Measurements from ENCODE around the gene SUCLG2. TPM values are rescaled to one million over a fixed set of nuclear protein-coding genes. Genes with fewer than 3 reads are reported as not detected.

SUCLG2 gene
- total RNA-seq, 1 donor from 2014 or later = 63.6 TPM

GRCh38 chr3:67484085-67484484 lies 170.3 kb downstream of the SUCLG2 start:
- Histone ChIP-seq H3F3A (ENCODE audit: low read depth) (no peaks in the 10 kb centered on the region), H3K9me3 (ENCODE audit: low read depth) (no peaks in the 10 kb centered on the region), H3K27ac (no peak overlapping the region), H2AFZ (replicated peaks) (no peak overlapping the region), H3K4me3 (no peak overlapping the region), H4K20me1 (ENCODE audit: low read depth) (no peaks in the 10 kb centered on the region), H3K9ac (no peak overlapping the region), H3K36me3 (no peaks in the 10 kb centered on the region), H3K4me2 (no peak overlapping the region), H3K4me1 (no peaks in the 10 kb centered on the region), H3K79me2 (ENCODE audit: low read depth) (no peaks in the 10 kb centered on the region), H3K27me3 (no peaks in the 10 kb centered on the region)
- TF ChIP-seq EZH2 (IDR thresholded peaks at IDR 0.05) = no peak
- no peak for TF ChIP-seq CTCF (IDR thresholded peaks at IDR 0.05)
- no peak for TF ChIP-seq EZH2phosphoT487 (IDR thresholded peaks at IDR 0.05)
- no peaks in the 10 kb centered on the region for H3K9me3 Mint-ChIP-seq
- no peak for DNase-seq (ENCODE audit: low spot score)
- H3K36me3 Mint-ChIP-seq = no peaks in the 10 kb centered on the region
- H3K27me3 Mint-ChIP-seq (ENCODE audit: insufficient read depth, low read depth) = peaks cover 3% of the 10 kb centered on the region
- no peak overlapping the region for H3K27ac Mint-ChIP-seq
- no peak overlapping the region for H3K4me3 Mint-ChIP-seq
- H3K4me1 Mint-ChIP-seq = no peaks in the 10 kb centered on the region

- Histone ChIP-seq H4K20me1 (ENCODE audit: low read depth) (no peaks in the 10 kb centered on the region), H3K4me3 (no peak overlapping the region), H3K4me1 (no peaks in the 10 kb centered on the region), H3K27ac (no peak overlapping the region), H3K79me2 (ENCODE audit: low read depth) (no peaks in the 10 kb centered on the region), H2AFZ (replicated peaks) (no peak overlapping the region), H3K27me3 (no peaks in the 10 kb centered on the region), H3F3A (ENCODE audit: low read depth) (no peaks in the 10 kb centered on the region), H3K36me3 (no peaks in the 10 kb centered on the region), H3K9ac (no peak overlapping the region), H3K4me2 (no peak overlapping the region), H3K9me3 (ENCODE audit: low read depth) (no peaks in the 10 kb centered on the region)
- Mint-ChIP-seq H3K4me3 (no peak overlapping the region), H3K4me1 (no peaks in the 10 kb centered on the region), H3K27me3 (ENCODE audit: insufficient read depth, low read depth) (peaks cover 3% of the 10 kb centered on the region), H3K27ac (no peak overlapping the region), H3K36me3 (peaks cover 4% of the 10 kb centered on the region), H3K9me3 (peaks cover 4% of the 10 kb centered on the region)
- no peak for DNase-seq (ENCODE audit: low spot score)
- TF ChIP-seq EZH2phosphoT487 (IDR thresholded peaks at IDR 0.05) (no peak), CTCF (IDR thresholded peaks at IDR 0.05) (no peak), EZH2 (IDR thresholded peaks at IDR 0.05) (no peak)
Observed at GRCh38 chr3:67481126-67481525, 173.3 kb downstream of the SUCLG2 start.

- H3K4me3 Mint-ChIP-seq = no peak overlapping the region
- DNase-seq (ENCODE audit: low spot score) = no peak
- Histone ChIP-seq H3K4me1 (no peaks in the 10 kb centered on the region), H2AFZ (replicated peaks) (no peak overlapping the region), H3K4me3 (no peak overlapping the region), H3K27ac (no peak overlapping the region), H3K4me2 (no peak overlapping the region), H3K9ac (no peak overlapping the region), H4K20me1 (ENCODE audit: low read depth) (no peaks in the 10 kb centered on the region), H3F3A (ENCODE audit: low read depth) (no peaks in the 10 kb centered on the region), H3K79me2 (ENCODE audit: low read depth) (no peaks in the 10 kb centered on the region), H3K9me3 (ENCODE audit: low read depth) (no peaks in the 10 kb centered on the region), H3K27me3 (no peaks in the 10 kb centered on the region), H3K36me3 (no peaks in the 10 kb centered on the region)
- H3K27ac Mint-ChIP-seq = no peak overlapping the region
- peaks cover 4% of the 10 kb centered on the region for H3K27me3 Mint-ChIP-seq (ENCODE audit: insufficient read depth, low read depth)
- TF ChIP-seq EZH2 (IDR thresholded peaks at IDR 0.05) (no peak), CTCF (IDR thresholded peaks at IDR 0.05) (no peak)
- H3K9me3 Mint-ChIP-seq = peaks cover 4% of the 10 kb centered on the region
- peaks cover 6% of the 10 kb centered on the region for H3K36me3 Mint-ChIP-seq
- H3K4me1 Mint-ChIP-seq = no peaks in the 10 kb centered on the region
Observed at GRCh38 chr3:67478423-67478822, 176.0 kb downstream of the SUCLG2 start.
